ENCODE measurements around the gene TLE1. TPM values are rescaled to one million over a fixed set of nuclear protein-coding genes. Genes with fewer than 3 reads are reported as not detected.
A peak's percentile ranks its signal among the peaks of the same experiment; 100 is the strongest.

TLE1 gene
- total and polyA plus RNA-seq, 2 experiments from 2014 or later: 100 to 117 TPM

GRCh38 chr9:81542118-81542889, 147.0 kb downstream of the TLE1 start:
- no peak for TF ChIP-seq EZH2 (IDR thresholded peaks at IDR 0.05; ENCODE audit: borderline replicate concordance)
- H2AFZ ChIP-seq: no peak overlapping the region
- H3K27me3 ChIP-seq: no peaks in the 10 kb centered on the region
- no peaks in the 10 kb centered on the region for H3K9me3 ChIP-seq (ENCODE audit: low read depth)
- no peaks in the 10 kb centered on the region for H3K79me2 ChIP-seq
- no peaks in the 10 kb centered on the region for H3K9me2 ChIP-seq (replicated peaks; ENCODE audit: insufficient read depth)
- peaks cover 18% of the 10 kb centered on the region for H3K4me1 ChIP-seq (ENCODE audit: insufficient read depth)
- WGBS (ENCODE audit: low lambda C conversion rate, missing lambda C conversion rate): 79% methylated on average over 6 of the region's 6 CpGs
- H4K20me1 ChIP-seq (ENCODE audit: insufficient read depth, poor library complexity, severe bottlenecking): no peaks in the 10 kb centered on the region
- no peak for DNase-seq (ENCODE audit: low spot score)
- H3K36me3 ChIP-seq (replicated peaks; ENCODE audit: insufficient read depth, low read depth): no peaks in the 10 kb centered on the region
- H3K4me3 ChIP-seq: no peak overlapping the region
- no peak overlapping the region for H3K4me2 ChIP-seq
- no peak overlapping the region for H3K27ac ChIP-seq

- 95% methylated on average over 8 of the region's 8 CpGs for whole genome bisulfite sequencing (ENCODE audit: low lambda C conversion rate, missing lambda C conversion rate)
- no peak for DNase-seq (ENCODE audit: low spot score)
- H3K27me3 ChIP-seq: no peaks in the 10 kb centered on the region
- H3K36me3 ChIP-seq (replicated peaks; ENCODE audit: insufficient read depth, low read depth): no peaks in the 10 kb centered on the region
- H3K9me3 ChIP-seq (ENCODE audit: low read depth): no peaks in the 10 kb centered on the region
- H3K79me2 ChIP-seq: no peaks in the 10 kb centered on the region
- H3K27ac ChIP-seq: no peak overlapping the region
- no peak overlapping the region for H2AFZ ChIP-seq
- H3K4me2 ChIP-seq: no peak overlapping the region
- no peak overlapping the region for H3K4me3 ChIP-seq
- no peaks in the 10 kb centered on the region for H3K9me2 ChIP-seq (replicated peaks; ENCODE audit: insufficient read depth)
- TF ChIP-seq EZH2 (IDR thresholded peaks at IDR 0.05; ENCODE audit: borderline replicate concordance) (no peak), CTCF (IDR thresholded peaks at IDR 0.05; ENCODE audit: poor library complexity) (no peak), EZH2phosphoT487 (IDR thresholded peaks at IDR 0.05; ENCODE audit: low read depth, severe bottlenecking, unreplicated experiment) (no peak)
- H3K4me1 ChIP-seq (ENCODE audit: insufficient read depth): peaks cover 17% of the 10 kb centered on the region
- H4K20me1 ChIP-seq (ENCODE audit: insufficient read depth, poor library complexity, severe bottlenecking): no peaks in the 10 kb centered on the region
These were observed 149.1 kb downstream of the TLE1 start for GRCh38 chr9:81540142-81540710.

- H3K79me2 ChIP-seq: no peaks in the 10 kb centered on the region
- DNase-seq (ENCODE audit: low spot score): no peak
- no peak for TF ChIP-seq EZH2 (IDR thresholded peaks at IDR 0.05; ENCODE audit: borderline replicate concordance)
- no peak for TF ChIP-seq CTCF (IDR thresholded peaks at IDR 0.05; ENCODE audit: poor library complexity)
- TF ChIP-seq EZH2phosphoT487 (IDR thresholded peaks at IDR 0.05; ENCODE audit: low read depth, severe bottlenecking, unreplicated experiment): no peak
- no peaks in the 10 kb centered on the region for H3K27me3 ChIP-seq
- H3K4me1 ChIP-seq (ENCODE audit: insufficient read depth): peaks cover 19% of the 10 kb centered on the region
- H3K4me2 ChIP-seq: no peak overlapping the region
- no peaks in the 10 kb centered on the region for H3K9me2 ChIP-seq (replicated peaks; ENCODE audit: insufficient read depth)
- H2AFZ ChIP-seq: no peak overlapping the region
- H3K36me3 ChIP-seq (replicated peaks; ENCODE audit: insufficient read depth, low read depth): no peaks in the 10 kb centered on the region
- 87% methylated on average over 3 of the region's 3 CpGs for WGBS (ENCODE audit: low lambda C conversion rate, missing lambda C conversion rate)
- no peak overlapping the region for H3K4me3 ChIP-seq
- no peak overlapping the region for H3K27ac ChIP-seq
- H4K20me1 ChIP-seq (ENCODE audit: insufficient read depth, poor library complexity, severe bottlenecking): no peaks in the 10 kb centered on the region
- no peaks in the 10 kb centered on the region for H3K9me3 ChIP-seq (ENCODE audit: low read depth)
These were observed 150.0 kb downstream of the TLE1 start for GRCh38 chr9:81539317-81539716.

GRCh38 chr9:81538890-81539289, 150.5 kb downstream of the TLE1 start:
- TF ChIP-seq CTCF (IDR thresholded peaks at IDR 0.05; ENCODE audit: poor library complexity) (no peak), EZH2 (IDR thresholded peaks at IDR 0.05; ENCODE audit: borderline replicate concordance) (no peak), EZH2phosphoT487 (IDR thresholded peaks at IDR 0.05; ENCODE audit: low read depth, severe bottlenecking, unreplicated experiment) (no peak)
- WGBS (ENCODE audit: low lambda C conversion rate, missing lambda C conversion rate): 68% methylated on average over 6 of the region's 6 CpGs
- H2AFZ ChIP-seq: no peak overlapping the region
- no peaks in the 10 kb centered on the region for H4K20me1 ChIP-seq (ENCODE audit: insufficient read depth, poor library complexity, severe bottlenecking)
- no peak overlapping the region for H3K27ac ChIP-seq
- DNase-seq (ENCODE audit: low spot score): peak; percentile 33
- no peak overlapping the region for H3K4me3 ChIP-seq
- H3K79me2 ChIP-seq: no peaks in the 10 kb centered on the region
- no peaks in the 10 kb centered on the region for H3K27me3 ChIP-seq
- no peaks in the 10 kb centered on the region for H3K36me3 ChIP-seq (replicated peaks; ENCODE audit: insufficient read depth, low read depth)
- H3K4me1 ChIP-seq (ENCODE audit: insufficient read depth): peaks cover 19% of the 10 kb centered on the region
- no peaks in the 10 kb centered on the region for H3K9me2 ChIP-seq (replicated peaks; ENCODE audit: insufficient read depth)
- H3K4me2 ChIP-seq: no peak overlapping the region
- no peaks in the 10 kb centered on the region for H3K9me3 ChIP-seq (ENCODE audit: low read depth)

Data from hepatocyte (in vitro differentiated cells).